ENCODE data around the gene MEGF8. TPM values are rescaled to one million over a fixed set of nuclear protein-coding genes. Genes with fewer than 3 reads are reported as not detected.
A peak's percentile ranks its signal among the peaks of the same experiment; 100 is the strongest.

Gene MEGF8, protein sequence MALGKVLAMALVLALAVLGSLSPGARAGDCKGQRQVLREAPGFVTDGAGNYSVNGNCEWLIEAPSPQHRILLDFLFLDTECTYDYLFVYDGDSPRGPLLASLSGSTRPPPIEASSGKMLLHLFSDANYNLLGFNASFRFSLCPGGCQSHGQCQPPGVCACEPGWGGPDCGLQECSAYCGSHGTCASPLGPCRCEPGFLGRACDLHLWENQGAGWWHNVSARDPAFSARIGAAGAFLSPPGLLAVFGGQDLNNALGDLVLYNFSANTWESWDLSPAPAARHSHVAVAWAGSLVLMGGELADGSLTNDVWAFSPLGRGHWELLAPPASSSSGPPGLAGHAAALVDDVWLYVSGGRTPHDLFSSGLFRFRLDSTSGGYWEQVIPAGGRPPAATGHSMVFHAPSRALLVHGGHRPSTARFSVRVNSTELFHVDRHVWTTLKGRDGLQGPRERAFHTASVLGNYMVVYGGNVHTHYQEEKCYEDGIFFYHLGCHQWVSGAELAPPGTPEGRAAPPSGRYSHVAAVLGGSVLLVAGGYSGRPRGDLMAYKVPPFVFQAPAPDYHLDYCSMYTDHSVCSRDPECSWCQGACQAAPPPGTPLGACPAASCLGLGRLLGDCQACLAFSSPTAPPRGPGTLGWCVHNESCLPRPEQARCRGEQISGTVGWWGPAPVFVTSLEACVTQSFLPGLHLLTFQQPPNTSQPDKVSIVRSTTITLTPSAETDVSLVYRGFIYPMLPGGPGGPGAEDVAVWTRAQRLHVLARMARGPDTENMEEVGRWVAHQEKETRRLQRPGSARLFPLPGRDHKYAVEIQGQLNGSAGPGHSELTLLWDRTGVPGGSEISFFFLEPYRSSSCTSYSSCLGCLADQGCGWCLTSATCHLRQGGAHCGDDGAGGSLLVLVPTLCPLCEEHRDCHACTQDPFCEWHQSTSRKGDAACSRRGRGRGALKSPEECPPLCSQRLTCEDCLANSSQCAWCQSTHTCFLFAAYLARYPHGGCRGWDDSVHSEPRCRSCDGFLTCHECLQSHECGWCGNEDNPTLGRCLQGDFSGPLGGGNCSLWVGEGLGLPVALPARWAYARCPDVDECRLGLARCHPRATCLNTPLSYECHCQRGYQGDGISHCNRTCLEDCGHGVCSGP (N-terminal part only)
- total RNA-seq = 7.1 and 14.0 TPM in 2 replicates

DNA sequence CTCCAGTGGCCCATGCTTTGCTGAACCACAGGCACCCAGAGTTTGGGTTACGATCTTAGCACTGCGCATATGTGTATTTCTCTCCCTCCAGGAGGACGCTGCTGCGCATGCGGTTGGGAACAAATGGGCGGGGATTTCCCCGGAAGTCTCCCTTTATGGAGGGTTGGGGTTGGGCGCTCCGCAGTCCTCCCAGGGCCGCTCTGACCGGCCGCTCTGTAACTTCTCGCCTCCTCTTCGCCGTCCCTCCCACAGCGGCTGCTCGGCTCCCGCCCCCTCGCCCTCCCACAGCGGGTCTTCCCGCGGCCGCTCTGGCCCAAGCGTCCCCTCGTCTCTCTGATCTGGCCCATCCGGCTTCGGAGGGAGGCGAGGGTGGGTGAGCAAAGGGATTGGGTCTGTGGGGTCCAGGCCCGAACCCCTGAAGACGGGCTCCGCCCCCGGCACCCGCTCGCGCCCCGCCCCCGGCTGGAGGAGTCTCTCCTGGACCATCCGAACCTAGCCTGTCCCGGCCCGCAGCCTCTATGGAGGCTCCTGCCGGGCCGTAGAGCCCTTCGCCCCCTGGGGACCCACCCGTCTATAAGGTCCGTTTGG, at the start of gene MEGF8:
TSS of gene MEGF8 (plus strand) at position 328 of the 588 bp plus-strand sequence. CDS start 609 bp downstream, outside the sequence.
- TF ChIP-seq CTCF (IDR thresholded peaks at IDR 0.05; ENCODE audit: insufficient read depth, low read length, severe bottlenecking) = peak; percentile 89
- peak; percentile 98 for DNase-seq (ENCODE audit: low read depth)
- Histone ChIP-seq H3K4me3 (ENCODE audit: low read depth, low read length) (peak within 1 kb of the TSS; percentile 86), H3K36me3 (ENCODE audit: control insufficient read depth, insufficient read depth, low read length) (no peaks in the 10 kb centered on the region), H3K27me3 (ENCODE audit: control insufficient read depth, insufficient read depth, low read length) (peaks cover 6% of the 10 kb centered on the region)
- peak; percentile 98 for FAIRE-seq

DNA sequence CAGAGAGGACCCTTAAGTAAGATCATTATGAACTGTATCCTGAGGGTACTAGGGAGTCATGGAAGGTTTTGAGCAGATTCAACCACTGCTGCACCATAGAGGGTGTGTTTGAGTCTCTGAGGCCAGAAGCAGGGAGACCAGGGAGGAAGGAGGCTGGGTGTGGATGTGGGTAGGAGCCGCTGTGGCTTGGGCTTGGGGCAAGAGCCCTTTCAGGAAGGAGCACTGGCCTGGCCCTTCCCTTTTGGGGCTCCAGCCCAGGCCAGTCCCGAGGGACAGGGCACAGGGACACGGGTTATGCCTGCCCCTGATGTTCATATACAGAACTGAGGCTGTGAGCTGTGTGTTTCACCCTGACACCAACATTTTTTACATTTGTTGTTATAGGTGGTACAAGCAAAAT, 49.2 kb upstream of the MEGF8 start:
- Histone ChIP-seq H3K27me3 (ENCODE audit: control insufficient read depth, insufficient read depth, low read length) (no peaks in the 10 kb centered on the region), H3K36me3 (ENCODE audit: control insufficient read depth, insufficient read depth, low read length) (peaks cover 16% of the 10 kb centered on the region), H3K4me3 (ENCODE audit: low read depth, low read length) (no peak overlapping the region)
- no peak for FAIRE-seq
- DNase-seq (ENCODE audit: low read depth) = no peak
- TF ChIP-seq CTCF (IDR thresholded peaks at IDR 0.05; ENCODE audit: insufficient read depth, low read length, severe bottlenecking) = no peak

GRCh38 chr19:42276821-42277220, 48.6 kb upstream of the MEGF8 start:
- Histone ChIP-seq H3K4me3 (ENCODE audit: low read depth, low read length) (no peak overlapping the region), H3K27me3 (ENCODE audit: control insufficient read depth, insufficient read depth, low read length) (no peaks in the 10 kb centered on the region), H3K36me3 (ENCODE audit: control insufficient read depth, insufficient read depth, low read length) (peaks cover 16% of the 10 kb centered on the region)
- DNase-seq (ENCODE audit: low read depth) (peak; percentile 68), FAIRE-seq (no peak)
- no peak for TF ChIP-seq CTCF (IDR thresholded peaks at IDR 0.05; ENCODE audit: insufficient read depth, low read length, severe bottlenecking)

GRCh38 chr19:42277821-42278451, 47.5 kb upstream of the MEGF8 start:
- TF ChIP-seq CTCF (IDR thresholded peaks at IDR 0.05; ENCODE audit: insufficient read depth, low read length, severe bottlenecking) = no peak
- peaks cover 14% of the 10 kb centered on the region for H3K36me3 ChIP-seq (ENCODE audit: control insufficient read depth, insufficient read depth, low read length)
- peak; percentile 66 for DNase-seq (ENCODE audit: low read depth)
- FAIRE-seq = peak; percentile 84
- H3K27me3 ChIP-seq (ENCODE audit: control insufficient read depth, insufficient read depth, low read length) = no peaks in the 10 kb centered on the region
- no peak overlapping the region for H3K4me3 ChIP-seq (ENCODE audit: low read depth, low read length)

Measured in bronchial epithelial cell (primary cell).